Omental fat pad (tissue), 4 donors: Measurements from ENCODE around the gene EEF1AKMT3. TPM values are rescaled to one million over a fixed set of nuclear protein-coding genes. Genes with fewer than 3 reads are reported as not detected.

Source experiments
- ATAC-seq: fragments of 150-250 bp; one replicate; pipeline ENCODE4 v1.9.1; 2016; ENCODE audit warnings: mild to moderate bottlenecking, moderate library complexity; ENCODE audit not compliant: low FRiP score
- DNase-seq: peaks from one replicate; pipeline ENCODE4 v3.0.0-alpha.2; 2019; ENCODE audit warnings: low spot score
- total RNA-seq, 4 donors: library from RNA; depleted of rRNA; stranded (reverse); fragments of >200 nt; gene quantifications; one replicate each; pipeline ENCODE4 v1.1.0, GENCODE V29; 2016
- TF ChIP-seq, protein P1 (sequence below), 3 donors: fragments of 450-650 bp; IDR thresholded peaks; one replicate each; pipeline ENCODE4 v1.5.1; 2016 to 2017; ENCODE audit warnings: antibody characterized with exemption in 3 of 3, mild to moderate bottlenecking in 3 of 3, moderate library complexity in 2 of 3

EEF1AKMT3 gene
- total RNA-seq, 4 donors from 2014 or later: 6.1 to 10.9 (median 9.3) TPM

DNA sequence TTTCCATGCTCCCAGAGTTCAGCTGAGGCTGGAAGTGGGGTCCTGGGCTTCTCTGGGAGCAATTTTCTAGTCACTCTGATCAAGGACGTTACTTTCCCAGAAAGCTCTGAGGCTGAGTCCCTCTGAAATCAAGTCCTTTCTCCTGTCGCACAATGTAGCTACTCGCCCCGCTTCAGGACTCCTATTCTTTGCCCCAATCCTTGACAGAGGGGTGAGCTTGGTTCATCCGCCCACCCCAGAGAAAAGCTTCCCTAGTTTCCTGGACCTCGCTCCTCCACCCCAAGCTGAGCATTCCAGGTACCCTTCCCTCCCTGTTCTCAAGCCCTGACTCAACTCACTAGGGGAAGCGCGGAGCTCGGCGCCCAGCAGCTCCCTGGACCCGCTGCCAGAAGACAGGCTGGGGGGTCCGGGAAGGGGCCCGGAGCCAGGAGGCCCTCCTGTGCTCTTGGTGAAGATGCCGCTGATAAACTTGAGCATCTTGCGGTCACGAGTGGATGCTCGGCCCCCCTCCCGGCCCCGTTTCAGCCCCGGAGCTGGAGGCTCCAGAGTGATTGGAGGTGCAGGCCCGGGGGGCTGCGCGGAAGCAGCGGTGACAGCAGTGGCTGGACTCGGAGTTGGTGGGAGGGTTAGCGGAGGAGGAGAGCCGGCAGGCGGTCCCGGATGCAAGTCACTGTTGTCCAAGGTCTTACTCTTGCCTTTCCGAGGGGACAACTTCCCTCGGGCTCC is 35.5 kb upstream of the EEF1AKMT3 start:
- ATAC-seq (no peak), DNase-seq (no peak)
- TF ChIP-seq, protein P1, sequence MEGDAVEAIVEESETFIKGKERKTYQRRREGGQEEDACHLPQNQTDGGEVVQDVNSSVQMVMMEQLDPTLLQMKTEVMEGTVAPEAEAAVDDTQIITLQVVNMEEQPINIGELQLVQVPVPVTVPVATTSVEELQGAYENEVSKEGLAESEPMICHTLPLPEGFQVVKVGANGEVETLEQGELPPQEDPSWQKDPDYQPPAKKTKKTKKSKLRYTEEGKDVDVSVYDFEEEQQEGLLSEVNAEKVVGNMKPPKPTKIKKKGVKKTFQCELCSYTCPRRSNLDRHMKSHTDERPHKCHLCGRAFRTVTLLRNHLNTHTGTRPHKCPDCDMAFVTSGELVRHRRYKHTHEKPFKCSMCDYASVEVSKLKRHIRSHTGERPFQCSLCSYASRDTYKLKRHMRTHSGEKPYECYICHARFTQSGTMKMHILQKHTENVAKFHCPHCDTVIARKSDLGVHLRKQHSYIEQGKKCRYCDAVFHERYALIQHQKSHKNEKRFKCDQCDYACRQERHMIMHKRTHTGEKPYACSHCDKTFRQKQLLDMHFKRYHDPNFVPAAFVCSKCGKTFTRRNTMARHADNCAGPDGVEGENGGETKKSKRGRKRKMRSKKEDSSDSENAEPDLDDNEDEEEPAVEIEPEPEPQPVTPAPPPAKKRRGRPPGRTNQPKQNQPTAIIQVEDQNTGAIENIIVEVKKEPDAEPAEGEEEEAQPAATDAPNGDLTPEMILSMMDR (IDR thresholded peaks at IDR 0.05): no peak

DNA sequence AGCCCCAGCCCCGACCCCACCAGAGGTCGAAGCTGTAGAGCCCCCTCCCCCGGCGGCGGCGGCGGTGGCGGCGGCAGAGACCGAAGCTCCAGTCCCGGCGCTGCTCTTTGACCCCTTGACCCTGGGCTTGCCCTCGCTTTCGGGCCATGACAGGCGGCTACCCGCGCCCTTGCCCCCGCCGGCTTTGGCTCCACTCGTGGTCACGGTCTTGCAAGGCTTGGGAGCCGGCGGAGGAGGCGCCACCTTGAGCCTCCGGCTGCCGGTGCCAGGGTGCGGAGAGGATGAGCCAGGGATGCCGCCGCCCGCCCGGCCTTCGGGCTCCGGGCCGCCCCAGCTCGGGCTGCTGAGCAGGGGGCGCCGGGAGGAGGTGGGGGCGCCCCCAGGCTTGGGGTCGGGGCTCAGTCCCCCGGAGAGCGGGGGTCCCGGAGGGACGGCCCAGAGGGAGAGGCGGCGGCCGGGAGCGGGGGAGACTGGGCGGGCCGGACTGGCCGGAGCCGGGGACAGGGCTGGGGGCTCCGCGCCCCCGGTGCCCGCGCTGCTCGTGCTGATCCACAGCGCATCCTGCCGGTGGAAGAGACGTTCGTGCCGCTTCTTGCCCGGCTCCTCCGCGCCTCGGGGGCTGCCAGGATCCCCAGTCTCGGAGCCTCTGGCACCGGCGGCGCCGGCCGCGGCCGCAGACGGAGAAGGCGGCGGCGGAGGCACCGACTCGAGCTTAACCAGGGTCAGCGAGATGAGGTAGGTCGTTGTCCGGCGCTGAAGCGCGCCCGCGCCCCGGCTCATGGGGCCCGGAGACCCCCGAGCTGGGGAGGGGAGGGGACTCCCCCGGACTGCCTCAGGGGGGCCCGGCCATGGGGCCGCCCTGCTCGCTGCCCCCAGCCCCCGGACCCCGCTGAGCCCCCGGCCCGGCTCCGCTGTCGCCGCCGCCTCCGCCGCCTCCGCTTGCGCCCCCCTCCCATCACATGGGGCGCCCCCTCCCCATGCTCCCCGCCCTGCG is 34.6 kb upstream of the EEF1AKMT3 start:
- ATAC-seq (no peak), DNase-seq (no peak)
- TF ChIP-seq, protein P1 (IDR thresholded peaks at IDR 0.05): no peak

DNA sequence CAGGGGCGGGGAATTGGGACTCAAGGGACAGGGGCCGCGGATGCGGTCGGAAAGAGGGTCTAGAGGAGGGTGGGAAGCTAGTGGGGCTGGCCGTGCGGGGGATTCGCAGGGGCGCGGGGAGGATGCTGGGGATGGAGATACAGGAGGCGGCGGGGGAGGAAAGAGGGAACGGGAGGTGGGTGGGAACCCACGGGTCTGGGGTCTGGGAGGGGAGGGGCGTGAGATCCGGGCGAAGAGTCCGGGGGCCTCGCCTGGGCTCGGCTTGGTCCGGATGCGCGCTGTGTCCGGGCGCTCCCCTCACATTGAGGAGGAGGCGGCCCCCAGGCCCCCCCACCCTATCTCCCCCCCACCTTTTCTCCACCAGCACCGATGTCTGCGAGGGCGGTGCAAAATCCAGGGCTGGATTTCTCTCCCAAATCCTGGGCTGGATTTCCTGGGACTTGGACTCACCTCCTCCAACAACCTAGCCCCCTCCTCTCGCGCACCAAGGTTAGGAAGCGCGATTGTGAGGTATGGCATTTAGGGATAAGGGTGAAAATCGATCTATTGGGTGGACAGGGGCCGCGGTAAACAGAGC is 33.7 kb upstream of the EEF1AKMT3 start, which contains the start of gene AGAP2:
AGAP2 (minus strand) TSS at position 82 of the 577 bp plus-strand sequence. CDS start 496 bp downstream, outside the sequence.
- ATAC-seq (no peak), DNase-seq (no peak)
- TF ChIP-seq, protein P1 (IDR thresholded peaks at IDR 0.05): no peak

DNA sequence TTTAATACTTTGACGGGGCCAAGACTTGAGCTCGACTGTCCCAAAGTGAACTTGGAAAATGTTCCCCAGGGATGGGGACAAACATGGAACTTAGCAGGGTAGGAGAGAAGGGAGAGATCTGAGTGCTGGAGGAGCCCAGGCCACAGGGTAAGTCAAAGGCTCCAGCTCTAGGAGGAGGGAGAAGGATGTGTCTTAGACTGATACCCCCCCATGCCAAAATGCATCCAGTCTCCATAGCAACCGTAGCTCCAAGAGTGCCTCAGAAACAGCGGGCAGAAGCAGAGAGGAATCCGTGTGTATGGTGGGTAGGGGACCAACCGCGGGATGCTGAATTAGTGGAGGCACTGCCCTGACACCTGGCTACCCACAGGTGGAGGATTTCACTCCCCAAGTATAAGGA is 33.0 kb upstream of the EEF1AKMT3 start:
- TF ChIP-seq, protein P1 (IDR thresholded peaks at IDR 0.05): no peak
- no peak for ATAC-seq
- no peak for DNase-seq

DNA sequence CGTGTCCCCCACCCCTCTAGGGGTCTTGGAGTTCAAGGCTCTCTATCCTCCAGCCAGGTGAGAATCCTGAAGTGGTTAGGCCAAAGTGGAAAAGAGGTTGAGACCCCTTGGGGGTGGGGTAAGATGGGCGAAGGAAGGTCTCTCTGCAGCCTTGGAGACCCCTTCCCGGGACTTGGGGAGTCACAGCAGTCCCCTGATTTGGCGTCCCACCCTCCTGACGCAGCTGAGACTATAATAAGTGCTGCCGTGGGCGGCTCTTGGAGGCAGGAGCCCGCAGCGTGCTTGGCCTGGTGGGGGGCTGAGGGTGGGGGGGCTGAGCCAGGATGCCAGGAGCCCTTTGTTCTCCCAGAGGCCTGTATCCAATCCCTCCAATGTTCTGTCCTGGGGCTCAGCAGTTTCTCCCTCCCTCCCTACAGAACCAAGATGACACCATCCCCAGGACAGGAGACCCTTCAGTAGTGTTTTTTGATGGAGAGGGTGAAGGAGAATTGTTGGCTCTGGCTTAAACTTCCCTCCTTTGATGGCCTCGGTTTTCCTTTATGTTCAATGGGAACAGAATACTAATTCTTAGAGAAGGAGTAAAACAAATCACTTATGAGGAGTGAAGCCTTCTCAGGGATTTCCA is 32.4 kb upstream of the EEF1AKMT3 start:
- DNase-seq (no peak), ATAC-seq (no peak)
- TF ChIP-seq, protein P1 (IDR thresholded peaks at IDR 0.05): no peak

DNA sequence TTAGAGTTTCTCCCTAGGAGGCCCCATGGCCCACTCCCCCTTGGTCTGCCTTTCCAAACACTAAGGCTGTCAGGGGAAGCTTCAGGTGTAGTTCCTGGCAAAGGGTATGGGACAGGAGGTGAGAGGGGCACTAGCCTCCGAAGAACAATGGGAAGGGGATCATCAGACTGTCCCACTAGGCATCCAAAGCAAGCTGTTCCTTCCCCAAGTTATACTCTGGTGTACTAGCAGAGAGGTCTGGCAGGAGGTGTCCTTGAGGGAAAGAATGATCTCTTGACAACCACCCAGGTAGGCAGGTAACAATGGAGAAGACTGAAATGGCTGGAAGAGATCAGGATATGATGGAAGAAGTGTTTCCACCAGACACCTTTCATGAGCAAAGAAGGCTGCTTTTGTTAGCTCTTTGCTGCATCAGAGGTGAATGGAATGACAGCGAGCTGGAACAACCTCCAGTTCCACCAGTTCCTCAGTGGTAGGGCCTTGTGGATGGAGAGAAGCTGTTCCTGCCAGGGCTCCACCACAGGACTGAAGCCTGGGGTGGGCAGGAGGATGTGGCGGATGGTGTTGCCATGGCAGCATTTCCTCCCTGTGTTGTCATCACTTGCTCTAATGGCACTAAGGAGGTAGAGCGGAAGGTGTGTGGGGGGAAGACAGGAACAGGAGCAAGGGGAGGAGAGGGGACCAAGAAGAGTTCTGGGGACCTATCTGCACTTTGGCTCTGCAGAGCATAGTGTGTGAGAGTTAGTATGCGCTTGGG is 31.6 kb upstream of the EEF1AKMT3 start:
- DNase-seq (no peak), ATAC-seq (no peak)
- TF ChIP-seq, protein P1 (IDR thresholded peaks at IDR 0.05): no peak
